Activated T-cell treated with anti-CD3 and anti-CD28 coated beads for 24 hours (primary cell): Measurements from ENCODE around the gene TBX6.
A peak's percentile ranks its signal among the peaks of the same experiment; 100 is the strongest.

Experiments
- DNase-seq: peaks from one replicate; pipeline ENCODE4 v3.0.0-alpha.2; 2020; ENCODE audit warnings: low read depth

TBX6 gene

GRCh38 chr16:30086291-30087140, 5.2 kb downstream of the TBX6 start:
- DNase-seq, result no peak

DNA sequence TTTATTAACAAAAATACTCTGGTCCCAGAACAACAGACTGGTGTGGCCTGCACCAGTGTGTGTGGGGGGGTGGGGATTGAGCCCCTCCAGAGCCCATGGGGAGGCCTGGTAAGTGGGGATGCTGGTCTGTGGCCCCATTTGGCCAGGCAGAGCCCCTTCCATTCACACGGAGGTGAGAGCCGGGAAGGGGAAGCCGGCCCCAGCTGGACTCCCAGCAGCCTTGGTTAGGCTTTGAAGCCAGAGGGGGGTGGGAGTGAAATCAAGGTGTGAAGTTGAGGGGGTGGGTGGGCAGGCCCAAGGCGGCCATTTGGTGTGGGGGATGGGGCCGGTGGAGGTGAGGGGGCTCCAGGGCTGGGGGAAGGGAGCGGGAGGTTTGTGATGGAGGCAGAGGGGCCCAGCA, 5.9 kb downstream of the TBX6 start:
- no peak for DNase-seq

- no peak for DNase-seq
These were observed 6.5 kb downstream of the TBX6 start for GRCh38 chr16:30085247-30085646.

GRCh38 chr16:30084816-30085159, 6.9 kb downstream of the TBX6 start:
- DNase-seq, result no peak

- no peak for DNase-seq
These were observed 7.5 kb downstream of the TBX6 start for GRCh38 chr16:30084096-30084815.

- DNase-seq, result no peak
These were observed 8.3 kb downstream of the TBX6 start for GRCh38 chr16:30083216-30084055.

- DNase-seq, result no peak
These were observed 9.1 kb downstream of the TBX6 start for GRCh38 chr16:30082545-30083090.

DNA sequence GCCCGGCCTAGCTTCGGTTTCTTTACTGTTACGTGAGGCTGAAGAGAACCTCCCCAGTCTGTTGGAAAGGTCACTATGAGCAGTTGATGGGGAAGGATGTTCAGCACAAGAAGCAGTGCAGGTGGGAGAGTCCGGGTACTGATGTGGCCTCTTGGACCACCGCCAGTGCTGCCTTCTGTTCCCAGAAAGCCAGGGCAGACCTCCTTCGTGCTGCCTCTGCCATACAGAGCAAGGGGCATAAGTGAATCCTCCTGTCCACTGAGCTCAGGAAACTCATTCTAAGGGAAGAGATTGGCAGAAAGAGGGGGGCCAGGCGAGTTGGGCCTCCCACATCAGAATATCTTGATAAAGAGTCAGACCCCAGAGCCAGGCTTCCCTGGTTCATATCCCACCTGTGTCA, 12.2 kb downstream of the TBX6 start:
- DNase-seq, result no peak

DNA sequence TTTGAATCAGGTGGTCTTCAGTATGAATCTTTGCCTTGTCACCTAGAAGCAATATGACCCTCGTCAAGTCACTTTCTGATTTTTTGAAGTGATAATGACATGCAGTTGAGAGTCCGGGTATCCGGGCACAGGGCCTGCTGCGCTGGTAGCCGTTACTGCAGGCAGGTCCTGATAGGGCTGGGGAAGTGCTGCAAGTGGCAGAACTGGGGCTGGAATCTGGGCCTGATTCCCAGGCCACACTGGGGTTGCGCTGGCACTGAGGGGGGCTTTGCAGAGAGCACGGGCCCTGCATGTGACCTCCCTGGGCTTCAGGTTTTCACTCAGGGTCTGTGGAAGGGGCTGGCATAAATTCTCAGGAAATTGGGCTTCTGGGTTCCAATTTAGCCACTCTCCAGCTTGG, 13.0 kb downstream of the TBX6 start:
- DNase-seq, result no peak

- DNase-seq, result no peak
These were observed 14.1 kb downstream of the TBX6 start for GRCh38 chr16:30077656-30078055.

- DNase-seq, result no peak
These were observed 15.4 kb downstream of the TBX6 start for GRCh38 chr16:30076276-30076791.

- DNase-seq, result peak; percentile 84
These were observed 16.0 kb downstream of the TBX6 start, which contains the start of gene PPP4C for GRCh38 chr16:30075503-30076275. TSS of gene PPP4C (plus strand) at chr16:30075994. CDS start at chr16:30076378, 384 bp downstream.

DNA sequence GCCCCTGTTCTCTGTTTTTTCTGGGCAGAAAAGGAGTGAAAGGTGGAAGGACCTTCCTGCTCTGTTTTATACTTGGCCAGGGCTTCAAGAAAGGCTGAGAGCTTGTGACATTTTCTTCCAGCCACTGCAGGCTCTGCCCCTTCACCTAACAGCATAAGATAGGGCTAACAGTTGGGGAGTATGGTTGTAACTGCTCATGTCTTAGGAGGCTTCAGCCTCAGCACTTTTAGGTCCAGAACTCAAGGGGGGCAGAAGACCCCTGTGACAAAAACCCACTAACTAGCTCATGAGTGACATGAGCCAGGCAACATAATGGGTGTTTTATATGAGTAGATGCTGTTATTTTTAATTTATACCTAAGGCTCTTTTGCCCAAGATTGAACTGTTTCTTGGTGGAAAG, 21.2 kb downstream of the TBX6 start:
- DNase-seq, result no peak

DNA sequence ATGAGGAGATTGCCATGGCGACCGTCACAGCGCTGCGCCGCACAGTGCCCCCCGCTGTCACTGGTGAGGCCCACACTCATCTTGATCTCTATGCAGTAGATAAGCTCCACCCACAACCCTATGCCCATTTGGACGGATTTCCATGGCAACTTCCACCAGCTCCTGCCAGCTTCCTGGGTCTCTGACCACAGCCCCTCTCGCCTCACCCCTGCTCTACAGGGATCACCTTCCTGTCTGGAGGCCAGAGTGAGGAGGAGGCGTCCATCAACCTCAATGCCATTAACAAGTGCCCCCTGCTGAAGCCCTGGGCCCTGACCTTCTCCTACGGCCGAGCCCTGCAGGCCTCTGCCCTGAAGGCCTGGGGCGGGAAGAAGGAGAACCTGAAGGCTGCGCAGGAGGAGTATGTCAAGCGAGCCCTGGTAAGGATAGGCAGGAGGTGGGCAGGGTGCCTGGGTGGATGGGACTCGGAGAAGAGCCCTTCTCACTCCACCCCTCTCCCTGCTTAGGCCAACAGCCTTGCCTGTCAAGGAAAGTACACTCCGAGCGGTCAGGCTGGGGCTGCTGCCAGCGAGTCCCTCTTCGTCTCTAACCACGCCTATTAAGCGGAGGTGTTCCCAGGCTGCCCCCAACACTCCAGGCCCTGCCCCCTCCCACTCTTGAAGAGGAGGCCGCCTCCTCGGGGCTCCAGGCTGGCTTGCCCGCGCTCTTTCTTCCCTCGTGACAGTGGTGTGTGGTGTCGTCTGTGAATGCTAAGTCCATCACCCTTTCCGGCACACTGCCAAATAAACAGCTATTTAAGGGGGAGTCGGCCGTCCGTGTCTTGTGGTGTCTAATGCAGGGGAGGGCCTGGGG, 21.9 kb downstream of the TBX6 start:
- DNase-seq, result no peak

DNA sequence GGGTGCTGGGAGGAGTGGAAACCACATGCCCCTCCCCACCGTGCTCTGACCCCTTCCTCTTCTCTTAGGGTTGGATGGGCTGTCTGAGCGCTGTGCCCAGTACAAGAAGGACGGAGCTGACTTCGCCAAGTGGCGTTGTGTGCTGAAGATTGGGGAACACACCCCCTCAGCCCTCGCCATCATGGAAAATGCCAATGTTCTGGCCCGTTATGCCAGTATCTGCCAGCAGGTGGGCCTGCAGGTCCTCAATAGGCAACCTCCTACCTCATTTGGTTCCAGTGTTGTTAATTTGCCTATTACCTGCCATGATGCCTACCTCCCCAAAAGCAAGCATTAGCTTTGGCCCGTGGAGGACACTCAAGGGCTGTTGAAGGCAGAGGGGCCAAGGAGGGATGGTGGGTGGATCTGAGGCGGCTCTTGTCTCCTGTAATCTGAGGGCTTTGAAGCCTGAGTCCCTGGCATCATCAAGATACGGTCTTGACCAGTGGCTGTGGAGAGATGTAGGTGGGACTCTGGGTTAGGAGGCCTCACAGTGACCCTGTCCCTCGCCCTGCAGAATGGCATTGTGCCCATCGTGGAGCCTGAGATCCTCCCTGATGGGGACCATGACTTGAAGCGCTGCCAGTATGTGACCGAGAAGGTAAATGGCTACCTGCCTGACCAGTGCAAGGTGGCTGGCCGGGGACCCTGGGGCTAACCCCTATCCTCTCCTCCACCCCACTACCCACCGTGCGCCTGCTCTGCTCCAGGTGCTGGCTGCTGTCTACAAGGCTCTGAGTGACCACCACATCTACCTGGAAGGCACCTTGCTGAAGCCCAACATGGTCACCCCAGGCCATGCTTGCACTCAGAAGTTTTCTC, 22.7 kb downstream of the TBX6 start:
- peak; percentile 25 for DNase-seq

- DNase-seq, result no peak
These were observed 23.4 kb downstream of the TBX6 start for GRCh38 chr16:30068333-30068732.

DNA sequence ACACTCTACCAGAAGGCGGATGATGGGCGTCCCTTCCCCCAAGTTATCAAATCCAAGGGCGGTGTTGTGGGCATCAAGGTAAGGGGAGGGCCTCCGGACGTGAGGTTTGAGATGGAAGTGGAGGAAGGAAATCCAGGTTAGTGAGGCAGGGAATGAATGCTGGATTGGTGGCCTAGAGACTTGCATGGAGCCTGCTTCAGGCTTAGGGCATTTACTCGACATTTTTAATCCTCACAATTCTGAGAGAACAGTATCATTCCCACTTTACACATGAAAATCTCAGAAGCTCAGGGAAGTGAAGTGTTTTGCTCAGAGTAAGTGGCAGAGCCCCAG, 24.2 kb downstream of the TBX6 start:
- DNase-seq, result no peak

DNA sequence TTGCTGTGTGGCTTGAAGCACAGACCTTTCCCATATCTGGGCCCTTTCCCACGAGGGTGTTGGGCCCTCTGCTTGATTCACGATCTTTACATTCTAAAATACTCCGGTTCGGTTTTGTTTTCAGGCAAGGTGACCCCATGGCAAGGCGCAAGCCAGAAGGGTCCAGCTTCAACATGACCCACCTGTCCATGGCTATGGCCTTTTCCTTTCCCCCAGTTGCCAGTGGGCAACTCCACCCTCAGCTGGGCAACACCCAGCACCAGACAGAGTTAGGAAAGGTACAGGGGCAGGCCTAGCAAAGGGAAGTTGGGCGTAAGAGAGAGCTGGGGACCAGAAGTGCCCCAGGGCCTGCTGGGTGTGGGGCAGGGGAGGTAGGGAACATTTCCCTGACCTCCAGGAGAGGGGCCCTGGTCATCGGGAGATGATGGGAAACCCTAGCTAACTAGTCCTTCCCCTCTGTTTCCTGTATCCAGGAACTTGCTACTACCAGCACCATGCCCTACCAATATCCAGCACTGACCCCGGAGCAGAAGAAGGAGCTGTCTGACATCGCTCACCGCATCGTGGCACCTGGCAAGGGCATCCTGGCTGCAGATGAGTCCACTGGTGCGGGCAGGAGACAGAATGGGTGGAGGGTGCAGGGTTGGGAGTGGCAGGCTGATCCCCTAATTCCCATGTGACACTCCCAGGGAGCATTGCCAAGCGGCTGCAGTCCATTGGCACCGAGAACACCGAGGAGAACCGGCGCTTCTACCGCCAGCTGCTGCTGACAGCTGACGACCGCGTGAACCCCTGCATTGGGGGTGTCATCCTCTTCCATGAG, 24.8 kb downstream of the TBX6 start:
- no peak for DNase-seq
